Glutamatergic neuron (in vitro differentiated cells): ENCODE data around the gene TNFSF9. TPM values are rescaled to one million over a fixed set of nuclear protein-coding genes. Genes with fewer than 3 reads are reported as not detected.

Source experiments
- total RNA-seq: library from RNA; stranded (reverse); fragmentation: NEBNext Ultra II Directional; extraction: Animal tissue kit (Norgen Biotek cat#: 25700); gene quantifications from one replicate; pipeline ENCODE4 v1.2.1, GENCODE V29; 2021; ENCODE audit not compliant: unreplicated experiment

Gene TNFSF9
- total RNA-seq, 1 donor from 2014 or later, result 6.9 TPM

Other genes with a start within 250 kb of the TNFSF9 start
- not detected for gene ACER1, start 197.4 kb upstream of the TNFSF9 start, total RNA-seq
- gene CLPP, start 169.5 kb upstream of the TNFSF9 start, total RNA-seq, result 97.3 TPM
- gene ALKBH7, start 158.2 kb upstream of the TNFSF9 start, total RNA-seq, result 66.8 TPM
- gene PSPN, start 155.1 kb upstream of the TNFSF9 start, total RNA-seq, result 2.3 TPM
- gene GTF2F1, start 137.9 kb upstream of the TNFSF9 start, total RNA-seq, result 56.0 TPM
- 318 TPM for gene KHSRP, start 106.2 kb upstream of the TNFSF9 start, total RNA-seq
- gene SLC25A41, start 97.3 kb upstream of the TNFSF9 start, total RNA-seq, result 0.29 TPM
- gene SLC25A23, start 71.2 kb upstream of the TNFSF9 start, total RNA-seq, result 30.2 TPM
- not detected for gene CRB3, start 66.8 kb upstream of the TNFSF9 start, total RNA-seq
- not detected for gene DENND1C, start 49.2 kb upstream of the TNFSF9 start, total RNA-seq
- 225 TPM for gene TUBB4A, start 28.7 kb upstream of the TNFSF9 start, total RNA-seq
- 4.7 TPM for gene CD70, start 60.1 kb downstream of the TNFSF9 start, total RNA-seq
- gene TNFSF14, start 139.1 kb downstream of the TNFSF9 start, total RNA-seq, result not detected
- gene C3, start 189.6 kb downstream of the TNFSF9 start, total RNA-seq, result 0.69 TPM
- 44.2 TPM for gene GPR108, start 206.6 kb downstream of the TNFSF9 start, total RNA-seq
- gene TRIP10, start 208.7 kb downstream of the TNFSF9 start, total RNA-seq, result 16.7 TPM
- gene SH2D3A, start 236.4 kb downstream of the TNFSF9 start, total RNA-seq, result 0.32 TPM
- not detected for gene VAV1, start 241.7 kb downstream of the TNFSF9 start, total RNA-seq